Activated naive CD4-positive, alpha-beta T cell treated with anti-CD3 and anti-CD28 coated beads for 36 hours (primary cell): Measurements from ENCODE around the gene OR4B1. TPM values are rescaled to one million over a fixed set of nuclear protein-coding genes. Genes with fewer than 3 reads are reported as not detected.

Source experiments
- total RNA-seq, 2 experiments: library from RNA; stranded (reverse); gene quantifications; one replicate each; pipeline ENCODE4 v1.2.3, GENCODE V29; 2021

Gene OR4B1
- total RNA-seq, 2 experiments from 2014 or later, result not detected

Other genes with a start within 250 kb of the OR4B1 start
- 10 to 100 TPM in 1 of 2 experiments, 1 to 10 TPM in 1; 8.2 to 10.7 TPM for gene PTPRJ, start 236.3 kb upstream of the OR4B1 start, total RNA-seq
- not detected for gene OR4X2, start 28.3 kb downstream of the OR4B1 start, total RNA-seq
- gene OR4X1, start 47.1 kb downstream of the OR4B1 start, total RNA-seq, result not detected
- gene OR4S1, start 89.4 kb downstream of the OR4B1 start, total RNA-seq, result not detected
- not detected for gene OR4C3, start 108.1 kb downstream of the OR4B1 start, total RNA-seq
- gene OR4C5, start 149.7 kb downstream of the OR4B1 start, total RNA-seq, result not detected